ENCODE data around the gene AVL9.

DNA sequence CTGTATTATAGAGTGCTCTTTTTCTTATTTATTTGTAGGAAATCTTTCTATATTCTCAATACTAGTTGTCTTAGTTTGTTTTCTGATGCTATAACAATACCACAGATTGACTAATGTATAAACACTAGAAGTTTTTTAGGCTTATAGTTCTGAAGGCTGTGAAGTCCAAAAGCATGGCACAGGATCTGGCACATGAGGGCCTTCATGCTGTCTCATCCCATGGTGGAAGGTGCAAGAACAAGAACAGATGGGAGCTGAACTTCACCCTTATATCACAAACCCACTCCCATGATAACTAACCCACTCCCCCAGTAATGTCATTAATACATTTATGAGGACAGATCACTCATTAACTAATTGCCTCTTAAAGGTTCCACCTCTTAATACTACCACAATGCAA is 109.7 kb downstream of the AVL9 start:
- TF ChIP-seq, protein P1, sequence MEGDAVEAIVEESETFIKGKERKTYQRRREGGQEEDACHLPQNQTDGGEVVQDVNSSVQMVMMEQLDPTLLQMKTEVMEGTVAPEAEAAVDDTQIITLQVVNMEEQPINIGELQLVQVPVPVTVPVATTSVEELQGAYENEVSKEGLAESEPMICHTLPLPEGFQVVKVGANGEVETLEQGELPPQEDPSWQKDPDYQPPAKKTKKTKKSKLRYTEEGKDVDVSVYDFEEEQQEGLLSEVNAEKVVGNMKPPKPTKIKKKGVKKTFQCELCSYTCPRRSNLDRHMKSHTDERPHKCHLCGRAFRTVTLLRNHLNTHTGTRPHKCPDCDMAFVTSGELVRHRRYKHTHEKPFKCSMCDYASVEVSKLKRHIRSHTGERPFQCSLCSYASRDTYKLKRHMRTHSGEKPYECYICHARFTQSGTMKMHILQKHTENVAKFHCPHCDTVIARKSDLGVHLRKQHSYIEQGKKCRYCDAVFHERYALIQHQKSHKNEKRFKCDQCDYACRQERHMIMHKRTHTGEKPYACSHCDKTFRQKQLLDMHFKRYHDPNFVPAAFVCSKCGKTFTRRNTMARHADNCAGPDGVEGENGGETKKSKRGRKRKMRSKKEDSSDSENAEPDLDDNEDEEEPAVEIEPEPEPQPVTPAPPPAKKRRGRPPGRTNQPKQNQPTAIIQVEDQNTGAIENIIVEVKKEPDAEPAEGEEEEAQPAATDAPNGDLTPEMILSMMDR (IDR thresholded peaks at IDR 0.05) = no peak
- no peak for TF ChIP-seq EP300 (IDR thresholded peaks at IDR 0.05)
- no peak for TF ChIP-seq POLR2AphosphoS5 (IDR thresholded peaks at IDR 0.05)

All from gastroesophageal sphincter (tissue), 3 donors.